ENCODE measurements around the gene HAPLN1.

DNA sequence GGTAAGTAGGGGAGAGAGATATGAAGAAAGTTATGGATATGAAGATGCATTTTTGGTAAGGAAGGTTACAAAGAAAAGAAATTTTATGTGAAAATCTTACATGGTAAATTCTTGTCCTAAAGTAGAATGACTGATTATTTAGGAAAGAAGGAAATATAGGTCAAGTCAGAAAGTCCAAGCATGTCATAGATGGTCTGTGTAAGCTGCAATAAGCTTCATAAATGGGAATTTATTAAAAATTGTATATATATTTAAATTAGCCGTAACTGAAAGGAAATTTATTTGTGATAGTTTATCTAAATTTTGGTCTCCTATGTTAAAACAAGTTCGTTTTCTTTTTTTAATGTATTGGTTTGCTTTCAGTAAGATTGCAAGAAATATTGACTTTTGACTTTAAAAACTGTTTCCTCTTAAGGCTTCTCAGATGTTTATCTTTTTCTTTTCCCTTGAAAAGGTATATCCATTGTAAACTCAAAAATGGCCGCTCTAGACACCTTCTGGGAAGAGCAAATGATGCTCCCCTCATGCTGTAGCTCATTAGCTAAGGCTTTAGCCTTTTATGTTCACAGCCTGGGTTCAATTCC lies 46.8 kb upstream of the HAPLN1 start:
- no peak for TF ChIP-seq MXI1 (conservative IDR thresholded peaks at IDR 0.05; ENCODE audit: poor library complexity, severe bottlenecking)
- no peak for TF ChIP-seq EZH2 (IDR thresholded peaks at IDR 0.05; ENCODE audit: borderline replicate concordance, insufficient read depth, low read length, poor library complexity, severe bottlenecking)
- TF ChIP-seq, protein P1, sequence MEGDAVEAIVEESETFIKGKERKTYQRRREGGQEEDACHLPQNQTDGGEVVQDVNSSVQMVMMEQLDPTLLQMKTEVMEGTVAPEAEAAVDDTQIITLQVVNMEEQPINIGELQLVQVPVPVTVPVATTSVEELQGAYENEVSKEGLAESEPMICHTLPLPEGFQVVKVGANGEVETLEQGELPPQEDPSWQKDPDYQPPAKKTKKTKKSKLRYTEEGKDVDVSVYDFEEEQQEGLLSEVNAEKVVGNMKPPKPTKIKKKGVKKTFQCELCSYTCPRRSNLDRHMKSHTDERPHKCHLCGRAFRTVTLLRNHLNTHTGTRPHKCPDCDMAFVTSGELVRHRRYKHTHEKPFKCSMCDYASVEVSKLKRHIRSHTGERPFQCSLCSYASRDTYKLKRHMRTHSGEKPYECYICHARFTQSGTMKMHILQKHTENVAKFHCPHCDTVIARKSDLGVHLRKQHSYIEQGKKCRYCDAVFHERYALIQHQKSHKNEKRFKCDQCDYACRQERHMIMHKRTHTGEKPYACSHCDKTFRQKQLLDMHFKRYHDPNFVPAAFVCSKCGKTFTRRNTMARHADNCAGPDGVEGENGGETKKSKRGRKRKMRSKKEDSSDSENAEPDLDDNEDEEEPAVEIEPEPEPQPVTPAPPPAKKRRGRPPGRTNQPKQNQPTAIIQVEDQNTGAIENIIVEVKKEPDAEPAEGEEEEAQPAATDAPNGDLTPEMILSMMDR (IDR thresholded peaks at IDR 0.05; ENCODE audit: poor library complexity, severe bottlenecking) = no peak
- no peak for TF ChIP-seq EP300 (conservative IDR thresholded peaks at IDR 0.05; ENCODE audit: poor library complexity, severe bottlenecking)
- TF ChIP-seq POLR2AphosphoS5 (IDR thresholded peaks at IDR 0.05) = no peak
- TF ChIP-seq RAD21 (conservative IDR thresholded peaks at IDR 0.05) = no peak

All from neural cell (in vitro differentiated cells).